Fibroblast of lung (primary cell): ENCODE results near the gene GTF3C2. TPM values are rescaled to one million over a fixed set of nuclear protein-coding genes. Genes with fewer than 3 reads are reported as not detected.

Experiments
- DNase-seq, 2 donors: peaks; one replicate each; pipeline versions ENCODE4 v3.0.0 to v3.0.0-alpha.2; 2010; ENCODE audit warnings: low read depth in 2 of 2
- H2AFZ ChIP-seq: 2 replicates; pipeline ENCODE4 v1.5.1; 2012; ENCODE audit warnings: low read length, control low read depth, inconsistent platforms
- H3K27ac ChIP-seq: 2 replicates; pipeline ENCODE4 v1.5.1; 2011; ENCODE audit warnings: low read length, control low read depth; ENCODE audit not compliant: insufficient read depth
- H3K27me3 ChIP-seq: 2 replicates; pipeline ENCODE4 v1.5.1; 2011; ENCODE audit warnings: mild to moderate bottlenecking, low read length; ENCODE audit not compliant: control insufficient read depth, insufficient read depth
- H3K36me3 ChIP-seq: 2 replicates; pipeline ENCODE4 v1.5.1; 2011; ENCODE audit warnings: low read length; ENCODE audit not compliant: control insufficient read depth, insufficient read depth
- H3K4me1 ChIP-seq: 2 replicates; pipeline ENCODE4 v1.5.1; 2011; ENCODE audit warnings: low read length; ENCODE audit not compliant: control insufficient read depth, insufficient read depth; ENCODE audit errors: extremely low read depth
- H3K4me2 ChIP-seq: 2 replicates; pipeline ENCODE4 v1.5.1; 2011; ENCODE audit warnings: low read length, control low read depth; ENCODE audit not compliant: insufficient read depth; ENCODE audit errors: extremely low read depth
- H3K4me3 ChIP-seq, 4 experiments: fragments of 200-600 bp in 1 of 4; sonication (generic) in 1 of 4; replicated peaks in 1 of 4; 2 replicates each; pipeline ENCODE4 v1.5.1; 2011 to 2016; ENCODE audit warnings: low read length in 4 of 4, low read depth in 3 of 4, mild to moderate bottlenecking in 3 of 4, control low read depth in 2 of 4, inconsistent platforms in 1 of 4, mixed read lengths in 1 of 4; ENCODE audit not compliant: insufficient read depth in 1 of 4; ENCODE audit errors: control extremely low read depth in 1 of 4
- H3K79me2 ChIP-seq: 2 replicates; pipeline ENCODE4 v1.5.1; 2012; ENCODE audit warnings: mild to moderate bottlenecking, low read length, inconsistent platforms; ENCODE audit not compliant: control insufficient read depth, insufficient read depth
- H3K9ac ChIP-seq: 2 replicates; pipeline ENCODE4 v1.5.1; 2011; ENCODE audit warnings: mild to moderate bottlenecking, low read length, control low read depth; ENCODE audit not compliant: insufficient read depth
- H3K9me3 ChIP-seq: 2 replicates; pipeline ENCODE4 v1.5.1; 2012; ENCODE audit warnings: low read depth, low read length; ENCODE audit not compliant: control insufficient read depth, insufficient read depth
- H4K20me1 ChIP-seq: 2 replicates; pipeline ENCODE4 v1.5.1; 2011; ENCODE audit warnings: low read length; ENCODE audit not compliant: control insufficient read depth, insufficient read depth; ENCODE audit errors: extremely low read depth
- CTCF ChIP-seq, 2 donors: IDR thresholded peaks in 1 of 2; conservative IDR thresholded peaks in 1 of 2; 1 replicate in 1 of 2; 2 replicates in 1 of 2; pipeline ENCODE4 v1.5.1; 2011 to 2012; ENCODE audit warnings: low read length in 2 of 2, control low read depth in 1 of 2, inconsistent platforms in 1 of 2, low read depth in 1 of 2, mild to moderate bottlenecking in 1 of 2
- EZH2 ChIP-seq: IDR thresholded peaks from 2 replicates; pipeline ENCODE4 v1.5.1; 2012; ENCODE audit warnings: low read length, control low read depth, mild to moderate bottlenecking; ENCODE audit errors: missing control alignments
- polyA plus RNA-seq, 2 donors: library from polyadenylated mRNA; depleted of rRNA in 1 of 2; stranded (reverse) in 1 of 2; unstranded in 1 of 2; fragments of >200 nt; gene quantifications; 2 replicates each; pipeline ENCODE4 v1.2.1, GENCODE V29; 2011 to 2012; ENCODE audit warnings: missing spikeins in 1 of 2
- total RNA-seq: library from RNA; depleted of rRNA; stranded (reverse); fragments of >200 nt; gene quantifications from 2 replicates; pipeline ENCODE4 v1.2.1, GENCODE V29; 2014

GTF3C2 gene
- total and polyA plus RNA-seq, 2 donors (not counting 1 experiment from before 2014, with no cell fraction given) = 19.2 to 30.2 TPM

- Histone ChIP-seq H3K9me3 (no peaks in the 10 kb centered on the region), H3K79me2 (no peaks in the 10 kb centered on the region), H3K4me2 (no peak overlapping the region), H4K20me1 (no peaks in the 10 kb centered on the region), H3K36me3 (no peaks in the 10 kb centered on the region), H3K27ac (no peak overlapping the region), H3K4me1 (peaks cover 4% of the 10 kb centered on the region), H2AFZ (no peak overlapping the region), H3K9ac (no peak overlapping the region), H3K27me3 (peaks cover 14% of the 10 kb centered on the region), H3K4me3 (no peak overlapping the region)
- no peak for TF ChIP-seq EZH2
- TF ChIP-seq CTCF (conservative IDR thresholded peaks at IDR 0.05 in 1 of 2, IDR thresholded peaks at IDR 0.05 in 1 of 2; ENCODE audit: low read depth in 1 of 2, low read length in 2 of 2) = no peak
- no peak for DNase-seq
These were observed 61.6 kb downstream of the GTF3C2 start for GRCh38 chr2:27294928-27295327.

GRCh38 chr2:27291865-27292264 is 64.7 kb downstream of the GTF3C2 start:
- no peak overlapping the region for H3K27ac ChIP-seq
- peaks cover 6% of the 10 kb centered on the region for H3K27me3 ChIP-seq

GRCh38 chr2:27290549-27290948 is 66.0 kb downstream of the GTF3C2 start:
- DNase-seq = no peak
- no peak overlapping the region for H3K4me2 ChIP-seq
- H4K20me1 ChIP-seq = no peaks in the 10 kb centered on the region

More at GRCh38 chr2:27291865-27292264, 64.7 kb downstream of the GTF3C2 start:
- H4K20me1 ChIP-seq = no peaks in the 10 kb centered on the region
- H3K9me3 ChIP-seq = no peaks in the 10 kb centered on the region
- H3K79me2 ChIP-seq = no peaks in the 10 kb centered on the region
- H3K4me1 ChIP-seq = peaks cover 4% of the 10 kb centered on the region
- no peak overlapping the region for H3K9ac ChIP-seq
- H3K4me3 ChIP-seq = no peak overlapping the region
- H2AFZ ChIP-seq = no peak overlapping the region
- H3K36me3 ChIP-seq = no peaks in the 10 kb centered on the region
- H3K4me2 ChIP-seq = no peak overlapping the region
- DNase-seq = no peak
- TF ChIP-seq EZH2 = no peak
- peak in 1 of 2 donors; percentile 1 for TF ChIP-seq CTCF (conservative IDR thresholded peaks at IDR 0.05 in 1 of 2, IDR thresholded peaks at IDR 0.05 in 1 of 2; ENCODE audit: low read depth in 1 of 2, low read length in 2 of 2)

More at GRCh38 chr2:27290549-27290948, 66.0 kb downstream of the GTF3C2 start:
- Histone ChIP-seq H2AFZ (no peak overlapping the region), H3K27me3 (peaks cover 6% of the 10 kb centered on the region), H3K27ac (no peak overlapping the region), H3K9me3 (no peaks in the 10 kb centered on the region), H3K36me3 (no peaks in the 10 kb centered on the region), H3K79me2 (no peaks in the 10 kb centered on the region), H3K4me1 (peaks cover 4% of the 10 kb centered on the region), H3K4me3 (no peak overlapping the region), H3K9ac (no peak overlapping the region)
- no peak for TF ChIP-seq CTCF (conservative IDR thresholded peaks at IDR 0.05 in 1 of 2, IDR thresholded peaks at IDR 0.05 in 1 of 2; ENCODE audit: low read depth in 1 of 2, low read length in 2 of 2)
- no peak for TF ChIP-seq EZH2
